Neural crest cell (in vitro differentiated cells): ENCODE results near the gene TMPRSS9. TPM values are rescaled to one million over a fixed set of nuclear protein-coding genes. Genes with fewer than 3 reads are reported as not detected.

Source experiments
- DNase-seq: peaks from one replicate; pipeline ENCODE4 v3.0.0; 2021; ENCODE audit warnings: low read depth, mixed read lengths, low spot score
- H3K27ac Mint-ChIP-seq: one replicate; pipeline ENCODE4 v1.8.0; 2021; ENCODE audit warnings: mild to moderate bottlenecking, mixed read lengths; ENCODE audit not compliant: unreplicated experiment
- H3K27me3 Mint-ChIP-seq: 2 replicates; pipeline ENCODE4 v1.8.0; 2021; ENCODE audit warnings: low read depth, mild to moderate bottlenecking, mixed read lengths
- H3K36me3 Mint-ChIP-seq: 2 replicates; pipeline ENCODE4 v1.8.0; 2021; ENCODE audit warnings: low read depth, mild to moderate bottlenecking, mixed read lengths
- H3K4me1 Mint-ChIP-seq: 2 replicates; pipeline ENCODE4 v1.8.0; 2021; ENCODE audit warnings: mixed read lengths
- H3K4me3 Mint-ChIP-seq: one replicate; pipeline ENCODE4 v1.8.0; 2021; ENCODE audit warnings: mild to moderate bottlenecking, mixed read lengths
- H3K9me3 Mint-ChIP-seq: 2 replicates; pipeline ENCODE4 v1.8.0; 2021; ENCODE audit warnings: mixed read lengths
- CTCF ChIP-seq: fragments of 200-600 bp; sonication (generic); conservative IDR thresholded peaks from 2 replicates; pipeline ENCODE4 v1.5.0; 2021; ENCODE audit warnings: antibody characterized with exemption, mild to moderate bottlenecking
- total RNA-seq: library from RNA; stranded (reverse); gene quantifications from 2 replicates; pipeline ENCODE4 v1.2.1, GENCODE V29; 2021

Gene TMPRSS9
- total RNA-seq, 1 donor from 2014 or later, result 0.12 TPM

GRCh38 chr19:2417881-2418406 is 57.9 kb downstream of the TMPRSS9 start:
- no peak for TF ChIP-seq CTCF
- no peak overlapping the region for H3K4me3 Mint-ChIP-seq
- no peak overlapping the region for H3K27ac Mint-ChIP-seq
- peaks cover 3% of the 10 kb centered on the region for H3K27me3 Mint-ChIP-seq
- DNase-seq, result no peak
- H3K36me3 Mint-ChIP-seq, result no peaks in the 10 kb centered on the region
- no peaks in the 10 kb centered on the region for H3K4me1 Mint-ChIP-seq
- no peaks in the 10 kb centered on the region for H3K9me3 Mint-ChIP-seq

GRCh38 chr19:2419754-2420153 is 59.7 kb downstream of the TMPRSS9 start:
- Mint-ChIP-seq H3K4me3 (no peak overlapping the region), H3K27ac (no peak overlapping the region)
- TF ChIP-seq CTCF, result no peak

GRCh38 chr19:2420490-2420889 is 60.4 kb downstream of the TMPRSS9 start:
- Mint-ChIP-seq H3K36me3 (no peaks in the 10 kb centered on the region), H3K27ac (no peak overlapping the region)

More at GRCh38 chr19:2419754-2420153, 59.7 kb downstream of the TMPRSS9 start:
- no peaks in the 10 kb centered on the region for H3K9me3 Mint-ChIP-seq
- no peaks in the 10 kb centered on the region for H3K27me3 Mint-ChIP-seq
- no peaks in the 10 kb centered on the region for H3K36me3 Mint-ChIP-seq
- no peak for DNase-seq
- no peaks in the 10 kb centered on the region for H3K4me1 Mint-ChIP-seq

GRCh38 chr19:2421581-2422306 is 61.7 kb downstream of the TMPRSS9 start:
- Mint-ChIP-seq H3K27ac (no peak overlapping the region), H3K9me3 (no peaks in the 10 kb centered on the region), H3K27me3 (no peaks in the 10 kb centered on the region), H3K4me1 (peaks cover 5% of the 10 kb centered on the region), H3K4me3 (peak overlapping the region; percentile 44), H3K36me3 (no peaks in the 10 kb centered on the region)
- DNase-seq, result no peak
- TF ChIP-seq CTCF, result no peak

More at GRCh38 chr19:2420490-2420889, 60.4 kb downstream of the TMPRSS9 start:
- no peak overlapping the region for H3K4me3 Mint-ChIP-seq
- DNase-seq, result no peak
- H3K27me3 Mint-ChIP-seq, result no peaks in the 10 kb centered on the region
- H3K4me1 Mint-ChIP-seq, result no peaks in the 10 kb centered on the region
- TF ChIP-seq CTCF, result no peak
- H3K9me3 Mint-ChIP-seq, result no peaks in the 10 kb centered on the region

- no peak for TF ChIP-seq CTCF
- no peaks in the 10 kb centered on the region for H3K9me3 Mint-ChIP-seq
- H3K36me3 Mint-ChIP-seq, result peaks cover 3% of the 10 kb centered on the region
- H3K4me1 Mint-ChIP-seq, result peaks cover 16% of the 10 kb centered on the region
- no peak for DNase-seq
- H3K4me3 Mint-ChIP-seq, result peak overlapping the region; percentile 66
- H3K27me3 Mint-ChIP-seq, result peaks cover 6% of the 10 kb centered on the region
- H3K27ac Mint-ChIP-seq, result no peak overlapping the region
Observed at GRCh38 chr19:2423071-2423914, 63.2 kb downstream of the TMPRSS9 start.
